D721Med (cell line): ENCODE data around the gene RIMBP2.

Source experiments
- DNase-seq: peaks from one replicate; pipeline ENCODE4 v3.0.0; 2011; ENCODE audit warnings: low spot score; ENCODE audit not compliant: insufficient read length
- FAIRE-seq: peaks from 2 replicates; lab custom pipeline; 2011; peaks lifted over from hg19 to GRCh38; lab: Jason Lieb, UNC
- TF ChIP-seq, protein P1 (sequence below): IDR thresholded peaks from 2 replicates; pipeline ENCODE4 v1.5.1; 2012; ENCODE audit warnings: mild to moderate bottlenecking, control low read depth; ENCODE audit not compliant: insufficient read depth; ENCODE audit errors: missing control alignments

The RIMBP2 gene

GRCh38 chr12:130353081-130353480 is 363.0 kb downstream of the RIMBP2 start:
- DNase-seq: no peak
- FAIRE-seq: no peak
- TF ChIP-seq, protein P1, sequence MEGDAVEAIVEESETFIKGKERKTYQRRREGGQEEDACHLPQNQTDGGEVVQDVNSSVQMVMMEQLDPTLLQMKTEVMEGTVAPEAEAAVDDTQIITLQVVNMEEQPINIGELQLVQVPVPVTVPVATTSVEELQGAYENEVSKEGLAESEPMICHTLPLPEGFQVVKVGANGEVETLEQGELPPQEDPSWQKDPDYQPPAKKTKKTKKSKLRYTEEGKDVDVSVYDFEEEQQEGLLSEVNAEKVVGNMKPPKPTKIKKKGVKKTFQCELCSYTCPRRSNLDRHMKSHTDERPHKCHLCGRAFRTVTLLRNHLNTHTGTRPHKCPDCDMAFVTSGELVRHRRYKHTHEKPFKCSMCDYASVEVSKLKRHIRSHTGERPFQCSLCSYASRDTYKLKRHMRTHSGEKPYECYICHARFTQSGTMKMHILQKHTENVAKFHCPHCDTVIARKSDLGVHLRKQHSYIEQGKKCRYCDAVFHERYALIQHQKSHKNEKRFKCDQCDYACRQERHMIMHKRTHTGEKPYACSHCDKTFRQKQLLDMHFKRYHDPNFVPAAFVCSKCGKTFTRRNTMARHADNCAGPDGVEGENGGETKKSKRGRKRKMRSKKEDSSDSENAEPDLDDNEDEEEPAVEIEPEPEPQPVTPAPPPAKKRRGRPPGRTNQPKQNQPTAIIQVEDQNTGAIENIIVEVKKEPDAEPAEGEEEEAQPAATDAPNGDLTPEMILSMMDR: no peak

DNA sequence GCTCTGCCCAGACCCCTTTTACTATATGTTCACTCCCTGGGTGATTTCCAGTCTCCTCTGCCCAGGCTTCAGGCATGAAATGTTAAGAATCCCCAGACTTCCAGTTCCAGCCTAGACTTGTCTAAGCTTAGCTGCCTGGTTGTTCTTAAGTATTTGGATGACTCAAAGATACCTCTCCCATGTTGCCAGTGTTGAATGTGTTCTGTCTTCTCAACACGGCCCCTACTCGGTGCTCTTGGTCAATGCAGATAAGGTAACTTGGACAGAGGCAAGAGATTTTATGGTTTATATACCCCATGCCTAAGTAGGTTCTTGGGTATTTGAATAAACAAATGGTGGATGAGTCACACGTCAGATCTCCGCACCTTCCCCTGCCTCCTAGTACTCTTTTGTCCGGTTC is 364.8 kb downstream of the RIMBP2 start:
- DNase-seq: no peak
- FAIRE-seq: no peak

GRCh38 chr12:130350715-130351114 is 365.4 kb downstream of the RIMBP2 start:
- TF ChIP-seq, protein P1: no peak
- FAIRE-seq: no peak
- no peak for DNase-seq

More for the DNA sequence above, 364.8 kb downstream of the RIMBP2 start:
- TF ChIP-seq, protein P1: no peak

GRCh38 chr12:130347588-130347987 is 368.5 kb downstream of the RIMBP2 start:
- TF ChIP-seq, protein P1: no peak
- no peak for DNase-seq
- FAIRE-seq: no peak
